ENCODE measurements around the gene ECI1.

DNA sequence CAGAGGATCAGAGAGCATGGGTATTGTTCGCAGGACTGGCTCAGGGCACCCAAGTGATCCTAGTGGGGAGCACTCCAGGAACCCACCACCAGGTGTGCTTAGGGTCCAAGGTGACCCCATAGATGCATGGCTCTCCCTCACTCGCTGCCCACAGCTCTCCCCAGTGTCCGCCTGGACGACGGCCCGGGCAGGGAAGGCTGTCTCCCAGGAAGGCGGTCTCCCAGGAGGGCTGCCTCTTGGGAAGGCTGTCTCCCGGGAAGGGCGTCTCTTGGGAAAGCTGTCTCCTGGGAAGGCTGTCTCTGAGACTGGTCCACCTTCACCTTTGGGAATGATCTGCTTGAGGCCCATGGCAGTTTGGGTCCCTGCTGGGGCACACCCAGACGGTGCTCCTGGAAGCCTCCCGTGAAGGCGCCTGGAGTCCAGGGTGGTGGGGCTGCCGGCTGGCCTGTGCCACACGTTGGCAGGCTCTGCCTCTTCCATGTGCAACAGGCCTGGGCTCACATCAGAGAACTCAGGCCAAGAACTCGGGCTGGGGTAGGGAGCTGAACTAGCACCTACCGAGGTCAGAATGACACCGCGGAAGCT is 5.0 kb downstream of the ECI1 start:
- no peak for TF ChIP-seq ZBTB33 (IDR thresholded peaks at IDR 0.05; ENCODE audit: extremely low read depth, insufficient replicate concordance, low read length)
- TF ChIP-seq YY1 (IDR thresholded peaks at IDR 0.05; ENCODE audit: extremely low read depth, insufficient replicate concordance, low read depth, low read length): no peak
- no peak for TF ChIP-seq CTCF (IDR thresholded peaks at IDR 0.05 in 2 of 3, conservative IDR thresholded peaks at IDR 0.05 in 1 of 3; ENCODE audit: borderline replicate concordance in 1 of 3, insufficient read depth in 1 of 3, low read depth in 2 of 3, low read length in 2 of 3)
- TF ChIP-seq REST (IDR thresholded peaks at IDR 0.05; ENCODE audit: low read depth): no peak
- TF ChIP-seq EZH2 (IDR thresholded peaks at IDR 0.05): no peak
- TF ChIP-seq POLR2AphosphoS5 (IDR thresholded peaks at IDR 0.05; ENCODE audit: low read depth, low read length): 0 out of 2 replicates have a peak, but pooled peaks have one; percentile 9
- TF ChIP-seq EZH2phosphoT487 (IDR thresholded peaks at IDR 0.05; ENCODE audit: borderline replicate concordance): no peak

Data from HCT116 (cell line).